Measurements from ENCODE around the gene PRKX. TPM values are rescaled to one million over a fixed set of nuclear protein-coding genes. Genes with fewer than 3 reads are reported as not detected.

The PRKX gene
- total and polyA plus RNA-seq, 2 of the 4 experiments (the other 2 are of a cell fraction): 7.2 to 14.9 TPM

- ChIA-PET POLR2A (ENCODE audit: unreplicated experiment) (no interaction called here), CTCF (no interaction called here)
- H4K20me1 ChIP-seq (ENCODE audit: insufficient read depth, low read length): 0 out of 2 replicates have a peak, but pooled peaks cover 5% of the 10 kb centered on the region
- intact Hi-C loops (cut with micrococcal nuclease) (no loop called here), in situ Hi-C loops (cut with MboI; ENCODE audit: low sequenced_read_pairs) (no loop called here), dilution Hi-C loops (cut with HindIII; ENCODE audit: low sequenced_read_pairs, unreplicated experiment) (no loop called here)
- no peak overlapping the region for H4K5ac ChIP-seq (ENCODE audit: low read depth, low read length)
- H3K18ac ChIP-seq (ENCODE audit: low read depth, low read length): no peak overlapping the region
- TF ChIP-seq RFX5 (IDR thresholded peaks at IDR 0.05; ENCODE audit: low read depth, low read length) (no peak), CTCF (conservative IDR thresholded peaks at IDR 0.05; ENCODE audit: low read depth, low read length) (no peak), POLR2A (IDR thresholded peaks at IDR 0.05; ENCODE audit: low read depth, low read length) (no peak), SMC3 (IDR thresholded peaks at IDR 0.05; ENCODE audit: low read depth, low read length) (no peak), NFE2L2 (IDR thresholded peaks at IDR 0.05; ENCODE audit: low read depth, low read length) (no peak), MAZ (IDR thresholded peaks at IDR 0.05; ENCODE audit: borderline replicate concordance, low read depth, low read length) (no peak), RAD21 (IDR thresholded peaks at IDR 0.05; ENCODE audit: low read length) (no peak), ELK1 (IDR thresholded peaks at IDR 0.05; ENCODE audit: borderline replicate concordance, low read depth, low read length) (no peak), FOS (IDR thresholded peaks at IDR 0.05; ENCODE audit: low read depth, low read length) (no peak), MAFK (IDR thresholded peaks at IDR 0.05; ENCODE audit: low read depth, low read length) (no peak), BHLHE40 (IDR thresholded peaks at IDR 0.05; ENCODE audit: low read depth, low read length) (no peak), CEBPB (IDR thresholded peaks at IDR 0.05; ENCODE audit: low read depth, low read length) (no peak), CHD1 (IDR thresholded peaks at IDR 0.05; ENCODE audit: low read depth, low read length) (no peak)
- DNase-seq (no peak), ATAC-seq (ENCODE audit: low read depth) (no peak)
- no peak overlapping the region for H2AFZ ChIP-seq (replicated peaks; ENCODE audit: low read length, poor library complexity)
- H3K14ac ChIP-seq (replicated peaks; ENCODE audit: low read depth, low read length): no peak overlapping the region
- H2AK9ac ChIP-seq (replicated peaks; ENCODE audit: low read depth, low read length, poor library complexity): no peak overlapping the region
- BruUV-seq (replicated peaks): no TSS peak
- H3K4ac ChIP-seq (ENCODE audit: low read depth, low read length): no peak overlapping the region
- no peak overlapping the region for H3K4me3 ChIP-seq (ENCODE audit: insufficient read depth, low read depth, low read length)
- no peak overlapping the region for H3K23ac ChIP-seq (ENCODE audit: low read depth, low read length)
- no peaks in the 10 kb centered on the region for H3K9me1 ChIP-seq (ENCODE audit: insufficient read depth, low read length)
- H3K27me3 ChIP-seq (ENCODE audit: control insufficient read depth, insufficient read depth, low read length): no peaks in the 10 kb centered on the region
- no peak overlapping the region for H2AK5ac ChIP-seq (ENCODE audit: low read depth, low read length)
- H4K8ac ChIP-seq (ENCODE audit: low read depth in 2 of 2, low read length in 2 of 2): no peak overlapping the region
- no peak overlapping the region for H2BK20ac ChIP-seq (ENCODE audit: low read depth, low read length)
- H3K9ac ChIP-seq (ENCODE audit: low read depth, low read length): no peak overlapping the region
- H3K4me1 ChIP-seq (ENCODE audit: control insufficient read depth, insufficient read depth, low read length): no peaks in the 10 kb centered on the region
- H2BK5ac ChIP-seq (ENCODE audit: low read depth, low read length, poor library complexity, severe bottlenecking): no peak overlapping the region
- H3K9me3 ChIP-seq (ENCODE audit: control insufficient read depth, insufficient read depth, low read length): no peaks in the 10 kb centered on the region
- H3K56ac ChIP-seq (ENCODE audit: extremely low read depth, insufficient read depth, low read length): no peak overlapping the region
- no peak overlapping the region for H2BK120ac ChIP-seq (ENCODE audit: low read depth, low read length)
- no peak overlapping the region for H2BK15ac ChIP-seq (ENCODE audit: low read depth, low read length)
- no peak overlapping the region for H3K27ac ChIP-seq (ENCODE audit: insufficient read depth, low read length)
- H4K91ac ChIP-seq (ENCODE audit: insufficient read depth, low read depth, low read length): no peak overlapping the region
- no peaks in the 10 kb centered on the region for H3K36me3 ChIP-seq (ENCODE audit: control insufficient read depth, insufficient read depth, low read length)
- H3K4me2 ChIP-seq (ENCODE audit: low read depth, low read length): no peak overlapping the region
- WGBS, 2 experiments (ENCODE audit: extremely low coverage in 2 of 2, insufficient read length in 1 of 2): 89% methylated on average over 7 of the region's 11 CpGs; no CpG with 5 or more reads in 1 of the 2 experiments
- peaks cover 0 to 18% of the 10 kb centered on the region in 2 experiments; a peak in 1 of 4 replicates for H3K79me1 ChIP-seq (ENCODE audit: low read depth in 1 of 2, low read length in 2 of 2)
These were observed 7.0 kb downstream of the PRKX start for GRCh38 chrX:3706481-3706880.
